HUES48 (cell line): ENCODE data around the gene ABHD2.
"Not testable (repeated sequence)": the region's sequence is repeated elsewhere in the genome, so short reads cannot be mapped to it uniquely, and the experiment has no call there.

Source experiments
- H3K27ac ChIP-seq: one replicate; pipeline ENCODE4 v1.7.0; 2013; ENCODE audit warnings: low read depth, low read length, inconsistent platforms
- H3K27me3 ChIP-seq: 2 replicates; pipeline ENCODE4 v1.6.1; 2013; ENCODE audit warnings: mild to moderate bottlenecking, low read length; ENCODE audit not compliant: control insufficient read depth, insufficient read depth
- H3K36me3 ChIP-seq: 2 replicates; pipeline ENCODE4 v1.6.1; 2013; ENCODE audit warnings: low read length; ENCODE audit not compliant: control insufficient read depth, insufficient read depth
- H3K4me1 ChIP-seq: 2 replicates; pipeline ENCODE4 v1.6.1; 2013; ENCODE audit warnings: mild to moderate bottlenecking, low read length; ENCODE audit not compliant: control insufficient read depth, insufficient read depth
- H3K4me3 ChIP-seq: 2 replicates; pipeline ENCODE4 v1.5.1; 2013; ENCODE audit warnings: mild to moderate bottlenecking, low read depth, low read length
- H3K9ac ChIP-seq: 2 replicates; pipeline ENCODE4 v1.6.1; 2013; ENCODE audit warnings: mild to moderate bottlenecking, low read depth, low read length, moderate library complexity
- H3K9me3 ChIP-seq: 2 replicates; pipeline ENCODE4 v1.6.1; 2013; ENCODE audit warnings: low read length; ENCODE audit not compliant: control insufficient read depth, insufficient read depth

Gene ABHD2

DNA sequence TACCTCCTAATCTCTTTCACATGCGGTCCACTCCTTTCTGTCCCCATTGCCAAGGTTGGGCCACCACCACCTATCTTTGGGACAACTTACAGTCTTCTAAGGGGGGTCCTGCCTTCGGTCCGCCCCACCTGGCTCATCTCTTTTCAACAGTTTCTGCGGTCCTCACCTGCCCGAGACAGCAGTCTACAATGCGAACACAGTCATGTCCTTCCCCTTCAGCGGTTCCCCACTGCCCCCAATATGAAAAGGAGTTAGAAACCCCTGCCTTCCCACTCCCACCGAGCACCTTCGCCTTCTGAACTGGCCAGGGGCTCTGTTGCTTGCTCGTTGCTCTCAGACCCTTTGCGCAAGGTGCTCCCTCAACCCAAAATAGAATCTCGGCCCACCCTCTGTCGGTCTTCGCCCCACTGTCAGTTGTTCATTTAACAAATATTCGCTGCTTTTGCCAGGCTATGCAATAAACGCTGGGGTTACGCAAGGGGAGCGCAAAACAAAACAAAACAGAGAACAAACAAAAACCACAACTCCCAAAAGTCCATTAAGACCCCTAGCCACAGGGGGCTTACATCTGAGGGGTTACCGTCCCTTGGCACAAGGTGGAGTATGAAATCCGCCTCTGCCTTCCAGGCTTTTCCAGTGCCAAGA lies 154.9 kb downstream of the ABHD2 start:
- Histone ChIP-seq H3K27me3 (no peaks in the 10 kb centered on the region), H3K4me3 (peak overlapping the region; percentile 91), H3K27ac (no peak overlapping the region), H3K36me3 (peaks cover 21% of the 10 kb centered on the region), H3K9me3 (no peaks in the 10 kb centered on the region), H3K9ac (peak overlapping the region; percentile 35; the same call in 1 of the 2 replicates), H3K4me1 (peaks cover 9% of the 10 kb centered on the region; the same call in 1 of the 2 replicates)

DNA sequence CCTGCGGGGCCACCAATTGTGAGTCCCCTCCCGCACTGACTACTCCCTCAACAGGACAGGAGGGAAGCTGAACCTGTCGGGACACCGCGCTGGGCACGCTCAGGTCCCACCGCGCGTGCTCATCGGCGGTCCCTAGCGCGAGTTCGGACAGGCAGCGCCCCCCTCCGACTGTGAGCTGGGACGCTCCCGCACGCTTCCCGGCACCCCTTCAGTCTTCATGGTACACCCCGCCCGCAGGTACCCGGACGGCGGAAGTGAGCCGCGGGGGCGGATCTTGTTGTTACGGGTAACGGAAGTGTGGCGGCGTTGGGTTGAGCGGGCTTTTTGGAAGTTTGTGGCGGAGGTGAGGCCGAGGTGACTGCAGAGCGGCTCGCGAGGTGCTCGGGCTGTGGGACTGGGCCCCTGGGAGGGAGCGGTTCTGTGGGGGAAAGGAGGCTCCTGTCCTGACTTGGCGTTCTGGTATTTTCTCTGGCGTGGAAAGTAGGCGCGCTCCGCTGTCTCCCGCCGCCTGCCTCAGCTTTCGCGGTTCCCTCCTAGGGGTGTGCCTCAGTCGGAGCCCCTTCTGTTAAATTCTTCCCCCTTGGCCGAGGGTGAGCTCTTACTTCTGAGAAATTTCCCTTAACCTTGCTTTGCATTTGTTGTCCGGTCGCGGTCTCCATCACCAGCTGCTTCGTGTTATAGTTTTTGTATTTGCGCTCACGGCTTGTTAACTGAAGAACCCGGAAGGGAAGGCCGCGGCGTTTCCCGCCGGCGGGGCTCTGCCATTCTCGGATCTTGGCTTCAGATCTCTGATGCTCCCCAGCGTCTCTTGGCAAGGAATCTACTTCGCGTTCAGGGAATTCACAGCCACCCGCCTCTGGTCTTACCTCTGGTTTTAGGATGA lies 155.7 kb downstream of the ABHD2 start, which contains the start of gene FANCI:
FANCI (plus strand) TSS at position 289 of the 883 bp plus-strand sequence. CDS start 3,669 bp downstream, outside the sequence.
- peaks cover 28% of the 10 kb centered on the region for H3K36me3 ChIP-seq
- peaks cover 9% of the 10 kb centered on the region; the same call in 1 of the 2 replicates for H3K4me1 ChIP-seq
- H3K9ac ChIP-seq: peak within 1 kb of the TSS; percentile 76
- H3K9me3 ChIP-seq: 0 out of 2 replicates have a peak, but pooled peaks cover 2% of the 10 kb centered on the region
- H3K4me3 ChIP-seq: peak within 1 kb of the TSS; percentile 91
- peak within 1 kb of the TSS; percentile 70 for H3K27ac ChIP-seq
- no peaks in the 10 kb centered on the region for H3K27me3 ChIP-seq

DNA sequence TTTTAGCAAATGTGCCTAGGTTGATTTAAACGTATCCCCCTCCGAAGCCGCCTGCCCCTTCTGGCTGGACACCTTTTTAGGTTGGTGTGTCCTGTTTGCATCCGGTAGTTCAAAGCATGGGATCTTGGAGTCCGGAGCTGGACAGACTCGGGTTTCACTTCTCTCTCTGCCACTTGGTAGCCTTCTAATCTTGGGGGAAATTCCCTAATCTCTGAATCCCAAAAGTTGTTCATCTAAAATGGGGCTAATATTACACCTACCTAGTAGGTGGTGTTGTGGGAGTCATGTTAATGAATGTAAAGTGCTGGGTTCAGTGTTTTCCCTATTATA lies 156.3 kb downstream of the ABHD2 start:
- H3K27ac ChIP-seq: peak overlapping the region; percentile 70

DNA sequence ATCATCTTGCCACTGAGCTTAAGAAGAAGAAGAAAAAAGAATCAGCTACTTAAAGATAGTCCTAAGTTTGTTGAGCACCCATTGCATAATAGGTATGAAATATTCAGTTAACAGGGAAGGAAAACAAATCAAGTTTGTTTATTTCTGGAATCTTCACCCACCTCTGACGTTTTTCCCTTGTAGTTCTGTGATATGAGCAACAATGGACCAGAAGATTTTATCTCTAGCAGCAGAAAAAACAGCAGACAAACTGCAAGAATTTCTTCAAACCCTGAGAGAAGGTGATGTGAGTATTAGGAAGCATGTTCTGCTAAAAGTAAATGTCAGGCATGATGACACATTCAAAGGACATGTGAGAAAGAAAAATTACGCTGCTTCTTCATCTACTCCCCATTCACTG lies 159.2 kb downstream of the ABHD2 start:
- Histone ChIP-seq H3K9me3 (peaks cover 11% of the 10 kb centered on the region; the same call in 1 of the 2 replicates), H3K27me3 (no peaks in the 10 kb centered on the region), H3K9ac (no peak overlapping the region), H3K4me1 (peaks cover 9% of the 10 kb centered on the region; the same call in 1 of the 2 replicates), H3K4me3 (no peak overlapping the region), H3K27ac (no peak overlapping the region), H3K36me3 (peaks cover 52% of the 10 kb centered on the region)

More for the DNA sequence above, 156.3 kb downstream of the ABHD2 start:
- Histone ChIP-seq H3K36me3 (peaks cover 35% of the 10 kb centered on the region), H3K27me3 (no peaks in the 10 kb centered on the region), H3K4me3 (peak overlapping the region; percentile 91), H3K9me3 (peaks cover 7% of the 10 kb centered on the region; the same call in 1 of the 2 replicates), H3K4me1 (peaks cover 9% of the 10 kb centered on the region; the same call in 1 of the 2 replicates), H3K9ac (peak overlapping the region; percentile 76; the same call in 1 of the 2 replicates)

DNA sequence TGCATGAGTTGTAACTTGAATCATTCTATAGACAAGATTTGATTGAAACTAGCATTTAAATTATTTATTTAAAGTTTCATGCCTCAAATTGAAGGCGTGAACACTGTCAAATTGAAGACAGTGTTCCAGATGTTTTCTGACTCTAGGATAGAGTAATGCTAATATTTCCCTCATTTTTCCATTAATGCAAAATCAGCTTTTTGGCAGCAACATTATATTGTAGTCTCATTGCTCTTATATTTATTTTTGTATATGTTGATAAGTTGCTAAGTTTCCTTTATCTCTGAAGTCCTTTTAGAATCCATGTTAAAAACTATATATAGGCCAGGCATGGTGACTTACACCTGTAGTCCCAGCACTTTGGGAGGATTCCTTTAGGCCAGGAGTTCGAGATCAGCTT lies 160.3 kb downstream of the ABHD2 start:
- peaks cover 11% of the 10 kb centered on the region; the same call in 1 of the 2 replicates for H3K9me3 ChIP-seq
- peaks cover 52% of the 10 kb centered on the region for H3K36me3 ChIP-seq
- no peak overlapping the region for H3K9ac ChIP-seq
- H3K27me3 ChIP-seq: no peaks in the 10 kb centered on the region
- no peak overlapping the region for H3K27ac ChIP-seq
- H3K4me1 ChIP-seq: peaks cover 4% of the 10 kb centered on the region; the same call in 1 of the 2 replicates
- H3K4me3 ChIP-seq: no peak overlapping the region

DNA sequence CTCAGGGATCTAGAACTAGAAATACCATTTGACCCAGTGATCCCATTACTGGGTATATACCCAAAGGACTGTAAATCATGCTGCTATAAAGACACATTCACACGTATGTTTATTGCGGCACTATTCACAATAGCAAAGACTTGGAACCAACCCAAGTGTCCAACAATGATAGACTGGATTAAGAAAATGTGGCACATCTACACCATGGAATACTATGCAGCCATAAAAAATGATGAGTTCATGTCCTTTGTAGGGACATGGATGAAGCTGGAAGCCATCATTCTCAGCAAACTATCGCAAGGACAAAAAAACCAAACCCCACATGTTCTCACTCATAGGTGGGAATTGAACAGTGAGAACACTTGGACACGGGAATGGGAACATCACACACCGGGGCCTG lies 161.9 kb downstream of the ABHD2 start:
- Histone ChIP-seq H3K9me3 (peaks cover 11% of the 10 kb centered on the region; the same call in 1 of the 2 replicates), H3K36me3 (peaks cover 58% of the 10 kb centered on the region)
- H3K27me3 ChIP-seq, H3K27ac ChIP-seq, H3K9ac ChIP-seq, H3K4me3 ChIP-seq, H3K4me1 ChIP-seq: not testable (repeated sequence)
